Posterior cingulate gyrus (tissue), 11 donors: ENCODE measurements around the gene LTBR.
"Not testable (repeated sequence)": the region's sequence is repeated elsewhere in the genome, so short reads cannot be mapped to it uniquely, and the experiment has no call there.

Experiments
- DNase-seq, 10 donors: peaks; one replicate each; pipeline versions ENCODE4 v3.0.0 to v3.0.0-alpha.2; 2020 to 2021; ENCODE audit warnings: mixed read lengths in 3 of 10
- intact Hi-C: fragments of 100-400 bp; cut with DNase I; formaldehyde crosslinking; loops from one replicate; pipeline ENCODE4 v1.15.1; 2023

Gene LTBR

DNA sequence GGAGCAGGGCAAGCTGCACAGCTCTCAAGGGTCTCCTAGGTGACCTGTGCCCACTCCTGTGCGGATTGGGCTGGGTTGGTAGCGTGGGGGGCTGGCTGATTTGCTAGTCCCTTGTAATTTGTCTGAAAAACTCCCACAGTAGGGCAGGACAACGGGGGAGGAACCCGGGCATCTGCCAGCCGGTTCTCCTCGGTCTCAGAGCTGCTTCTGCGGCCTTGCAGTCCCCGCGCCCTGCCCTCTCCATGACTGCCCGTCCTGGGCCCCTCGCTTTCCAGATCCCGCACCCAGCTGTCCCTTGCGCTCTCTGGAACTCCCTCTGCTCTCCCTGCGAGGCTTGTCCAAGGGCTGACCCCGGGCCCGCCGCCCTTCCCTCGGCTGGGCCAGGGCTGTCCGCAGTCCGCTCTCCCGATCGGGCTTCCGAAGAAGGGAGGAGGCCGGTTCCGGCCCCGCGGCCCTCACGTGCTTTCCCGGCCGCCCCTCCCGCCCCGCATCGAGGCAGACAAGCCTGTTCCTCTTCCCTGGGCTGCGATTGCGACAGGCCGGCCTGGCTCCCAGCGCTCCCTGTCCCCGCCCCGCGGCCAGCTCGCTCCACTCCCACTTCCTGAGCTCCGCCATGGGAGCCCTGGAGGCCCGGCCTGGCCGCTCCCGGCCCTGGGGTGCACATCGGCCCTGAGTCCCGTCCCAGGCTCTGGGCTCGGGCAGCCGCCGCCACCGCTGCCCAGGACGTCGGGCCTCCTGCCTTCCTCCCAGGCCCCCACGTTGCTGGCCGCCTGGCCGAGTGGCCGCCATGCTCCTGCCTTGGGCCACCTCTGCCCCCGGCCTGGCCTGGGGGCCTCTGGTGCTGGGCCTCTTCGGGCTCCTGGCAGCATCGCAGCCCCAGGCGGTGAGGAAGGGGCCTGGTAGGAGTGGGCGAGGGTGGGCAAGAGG is at the start of gene LTBR:
LTBR (plus strand) TSS at position 591 of the 927 bp plus-strand sequence; CDS start at position 788, 197 bp downstream.
- intact Hi-C loops = no loop called here
- peak; percentile 51 to 96 (median 66) for DNase-seq

DNA sequence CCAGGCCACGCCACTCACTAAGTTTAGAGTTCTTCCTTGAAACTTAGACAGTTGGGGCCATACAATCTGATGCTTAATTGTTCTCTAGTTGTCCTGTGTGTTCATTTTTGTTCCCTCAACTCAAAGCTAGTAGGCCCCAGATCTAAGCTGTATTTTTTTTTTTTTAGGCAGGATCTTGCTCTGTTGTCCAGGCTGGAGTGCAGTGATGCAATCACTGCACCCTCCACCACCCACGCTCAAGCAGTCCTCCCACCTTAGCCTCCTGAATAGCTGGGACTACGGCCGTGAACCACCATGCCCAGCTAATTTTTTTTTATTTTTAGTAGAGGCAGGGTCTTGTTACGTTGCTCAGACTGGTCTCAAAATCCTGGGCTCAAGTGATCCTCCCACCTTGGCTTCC is 49.6 kb upstream of the LTBR start:
- no peak for DNase-seq
- intact Hi-C loops = loop anchor here (10.0 kb wide), 1 partner anchor 120 kb away; the partner anchor contains the start of gene TAPBPL

DNA sequence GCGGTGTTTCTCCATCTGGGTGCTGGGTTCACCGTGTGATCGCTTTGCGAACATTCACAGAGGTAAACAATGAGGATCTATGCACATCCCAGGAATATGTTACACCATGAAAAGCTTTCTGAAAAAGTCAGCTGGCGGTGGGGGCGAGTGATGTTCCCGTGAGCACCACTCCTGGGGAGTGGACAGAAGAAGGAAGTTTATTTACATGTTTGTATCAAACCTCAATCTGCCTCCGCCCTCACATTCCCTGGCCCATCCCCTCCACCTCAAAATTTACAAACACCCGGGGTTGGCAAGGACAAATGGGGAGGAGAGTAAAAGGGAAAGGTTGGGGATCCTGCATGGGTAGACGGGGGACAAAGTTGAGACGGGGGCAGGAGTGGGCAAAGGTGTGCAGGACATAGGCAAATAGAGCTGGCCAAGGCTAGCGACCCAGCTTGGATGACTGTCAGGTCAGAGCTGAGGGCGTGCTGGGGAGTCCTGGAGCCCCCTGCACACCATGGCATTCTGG is 49.0 kb upstream of the LTBR start:
- DNase-seq = no peak
- intact Hi-C loops = loop anchor here (10.0 kb wide), 1 partner anchor 120 kb away; the partner anchor contains the start of gene TAPBPL

DNA sequence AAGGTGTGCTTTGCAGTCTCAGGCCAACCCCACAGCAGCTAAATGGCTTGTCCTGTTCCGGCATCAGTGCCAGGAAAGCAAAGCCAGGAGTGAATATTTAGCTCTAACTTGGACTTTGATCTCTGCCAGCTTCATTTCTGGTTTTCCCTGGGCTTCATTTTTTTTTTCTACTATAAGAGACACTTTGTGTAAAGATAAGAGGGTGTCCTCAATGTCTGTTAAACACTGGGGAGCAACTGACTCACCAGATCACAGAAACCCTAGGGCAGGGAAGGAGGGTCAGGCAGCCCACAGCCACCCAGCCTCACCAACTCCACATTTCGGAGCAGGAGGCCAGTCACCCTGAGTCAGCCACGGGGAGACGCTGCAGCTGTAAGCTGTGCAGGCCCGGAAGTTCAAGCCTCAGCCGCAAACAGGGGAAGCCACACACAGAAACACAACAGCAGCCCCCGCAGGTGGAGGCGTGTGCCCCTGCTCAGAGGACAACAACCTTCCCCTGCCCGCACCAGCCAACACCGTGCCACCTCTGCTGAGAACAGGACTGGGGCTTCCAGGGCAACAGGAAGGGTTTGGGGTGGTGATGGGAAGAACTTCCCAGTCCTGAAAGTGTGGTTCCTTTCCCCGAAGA is 48.4 kb upstream of the LTBR start:
- peak in 2 of 10 donors; percentile 45 to 79 for DNase-seq
- intact Hi-C loops = loop anchor here (10.0 kb wide), 1 partner anchor 119 kb away; the partner anchor contains the start of gene TAPBPL

DNA sequence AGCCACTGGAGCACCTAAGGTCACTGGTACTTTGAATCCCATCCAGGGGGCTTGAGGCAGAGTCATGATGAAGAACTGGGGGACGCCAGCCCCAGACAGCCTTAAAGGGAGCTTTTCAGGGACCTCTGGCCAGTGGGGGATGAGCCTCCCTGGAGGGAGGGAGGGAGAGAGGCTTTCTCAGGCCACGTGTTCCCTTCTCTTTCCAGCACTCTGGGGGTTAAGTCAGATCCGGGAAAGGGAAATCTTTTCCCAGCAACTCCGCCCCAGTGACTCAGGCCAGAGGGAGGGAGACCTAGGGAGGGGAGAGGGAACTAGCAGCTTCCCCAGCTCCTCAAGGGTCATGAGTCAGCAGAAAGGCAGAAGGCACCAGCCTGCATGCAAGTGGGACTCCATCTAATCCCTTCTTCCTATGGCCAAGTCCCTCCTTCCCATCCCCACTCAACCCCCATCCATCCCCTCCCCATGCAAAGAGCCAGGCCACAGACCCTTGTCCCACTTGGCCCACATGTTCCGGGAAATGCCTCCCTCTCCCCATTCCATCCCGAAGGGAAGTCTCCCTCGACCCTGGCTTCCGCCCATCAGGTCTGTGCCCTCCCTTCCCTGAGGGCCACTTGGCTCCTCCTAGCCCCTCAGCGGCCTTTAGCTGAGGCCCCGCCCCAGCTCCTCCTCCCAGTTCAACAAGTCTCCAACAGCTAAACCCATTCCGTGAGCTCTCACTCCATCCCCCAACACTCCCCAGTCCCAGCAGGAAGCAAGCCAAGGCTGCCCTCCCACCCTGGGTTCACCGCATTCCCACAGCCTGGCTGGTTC is 47.7 kb upstream of the LTBR start:
- peak; percentile 20 to 94 (median 55) for DNase-seq
- intact Hi-C loops = loop anchor here (10.0 kb wide), 1 partner anchor 119 kb away; the partner anchor contains the start of gene TAPBPL

DNA sequence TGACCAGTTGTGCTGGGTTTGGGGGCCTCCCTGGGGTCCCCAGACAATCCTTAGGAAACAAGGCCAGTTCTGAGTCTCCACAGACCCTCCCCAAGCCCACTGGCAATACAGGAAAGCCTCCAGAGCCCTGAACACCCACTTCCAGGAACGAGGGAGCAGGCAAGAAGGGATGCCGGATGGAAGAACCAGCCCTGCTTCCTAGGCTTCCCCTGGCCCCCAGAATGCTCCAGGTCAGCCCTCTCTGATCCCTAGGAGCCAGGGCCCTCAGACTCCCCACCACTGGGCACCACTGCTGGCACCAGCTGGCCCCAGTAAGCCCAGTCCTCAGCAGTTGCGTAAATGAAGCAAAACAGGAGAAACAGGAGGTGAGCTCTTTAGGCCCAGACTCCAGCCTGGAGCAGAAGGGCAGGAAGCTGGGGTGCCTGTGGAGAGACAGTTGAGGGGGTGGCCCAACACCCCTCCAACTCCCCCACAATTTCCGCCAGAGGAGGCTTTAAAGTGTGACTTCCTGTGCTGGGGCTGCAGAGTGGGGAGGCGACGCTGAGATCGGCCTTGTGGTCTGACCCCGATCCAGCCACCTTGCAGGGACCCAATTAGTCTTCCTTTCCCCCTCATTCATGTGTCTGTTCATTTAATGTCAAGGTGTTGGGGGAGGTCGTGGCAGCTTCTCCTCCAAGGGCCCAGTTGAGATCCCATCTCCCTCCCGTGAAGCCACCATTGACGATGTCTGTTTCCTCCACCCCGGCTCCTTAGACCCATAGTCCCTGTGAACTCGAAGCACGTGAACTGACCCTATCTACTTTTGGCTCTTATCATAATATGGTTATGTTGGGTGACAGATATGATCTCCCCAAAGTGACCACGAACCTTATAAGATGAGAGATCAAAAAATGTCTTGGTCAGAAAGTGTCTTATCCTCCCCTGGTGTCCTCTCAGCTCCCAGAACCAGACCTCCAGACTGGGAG is 46.8 kb upstream of the LTBR start:
- DNase-seq = no peak
- intact Hi-C loops = loop anchor here (10.0 kb wide), 1 partner anchor 118 kb away; the partner anchor contains the start of gene TAPBPL

DNA sequence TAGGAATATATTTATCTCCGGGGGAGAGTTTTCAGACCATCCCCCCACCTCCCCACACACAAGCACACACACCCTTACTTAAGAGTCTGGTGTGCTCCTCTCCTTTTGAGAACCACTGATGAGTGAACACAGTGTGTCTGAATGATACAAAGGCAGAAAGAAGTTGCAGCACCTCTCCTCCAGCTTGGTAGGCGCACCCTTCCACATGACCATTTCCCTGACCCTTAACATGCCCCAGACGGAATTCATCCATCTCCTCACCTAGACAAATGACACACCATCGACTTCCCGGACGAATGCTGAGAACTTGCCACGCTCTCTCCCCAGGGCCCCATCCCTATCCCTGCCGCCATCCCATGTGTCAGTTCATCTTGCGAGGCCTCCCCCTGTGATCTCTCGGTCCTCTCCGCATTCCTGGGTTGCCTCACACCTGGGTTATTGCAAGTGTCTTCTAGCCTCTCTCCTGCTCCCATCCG is 46.0 kb upstream of the LTBR start:
- DNase-seq = no peak
- intact Hi-C loops = loop anchor here (10.0 kb wide), 1 partner anchor 117 kb away; the partner anchor contains the start of gene TAPBPL

DNA sequence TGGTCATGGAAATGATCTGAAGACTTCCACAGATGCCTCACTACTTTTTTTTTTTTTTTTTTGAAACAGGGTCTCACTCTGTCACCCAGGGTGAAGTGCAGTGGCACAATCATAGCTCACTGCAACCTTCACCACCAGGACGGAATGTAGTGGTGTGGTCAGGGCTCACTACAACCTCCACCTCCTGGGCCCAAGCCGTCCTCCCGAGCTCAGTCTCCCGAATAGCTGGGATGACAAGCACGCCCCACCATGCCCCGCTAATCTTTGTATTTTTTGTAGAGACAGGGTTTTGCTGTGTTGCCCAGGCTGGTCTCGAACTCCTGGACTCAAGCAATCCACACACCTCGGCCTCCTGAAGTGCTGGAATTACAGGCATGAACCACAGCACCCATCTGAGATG is 45.4 kb upstream of the LTBR start:
- intact Hi-C loops = loop anchor here (10.0 kb wide), 1 partner anchor 116 kb away; the partner anchor contains the start of gene TAPBPL
- not testable (repeated sequence) for DNase-seq

DNA sequence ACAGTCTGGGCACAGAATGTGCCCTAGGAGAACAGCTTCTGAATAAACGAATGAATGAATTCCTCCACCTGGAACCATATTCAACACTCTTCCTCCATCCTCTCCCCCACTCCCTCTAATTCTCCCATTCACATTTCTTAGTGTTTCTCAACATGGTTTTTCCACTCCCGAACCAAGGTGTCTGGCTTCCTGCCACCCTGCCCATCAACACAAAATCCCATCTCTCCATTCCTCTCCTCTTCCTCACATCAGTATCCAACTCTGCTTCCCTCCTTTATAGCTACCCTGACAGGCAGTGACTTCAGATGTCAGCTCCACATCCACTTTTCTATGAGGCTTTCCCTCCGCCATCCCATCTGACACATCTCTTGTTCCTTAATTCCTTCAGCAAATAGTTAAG is 45.0 kb upstream of the LTBR start:
- intact Hi-C loops = loop anchor here (10.0 kb wide), 1 partner anchor 116 kb away; the partner anchor contains the start of gene TAPBPL
- DNase-seq = no peak

DNA sequence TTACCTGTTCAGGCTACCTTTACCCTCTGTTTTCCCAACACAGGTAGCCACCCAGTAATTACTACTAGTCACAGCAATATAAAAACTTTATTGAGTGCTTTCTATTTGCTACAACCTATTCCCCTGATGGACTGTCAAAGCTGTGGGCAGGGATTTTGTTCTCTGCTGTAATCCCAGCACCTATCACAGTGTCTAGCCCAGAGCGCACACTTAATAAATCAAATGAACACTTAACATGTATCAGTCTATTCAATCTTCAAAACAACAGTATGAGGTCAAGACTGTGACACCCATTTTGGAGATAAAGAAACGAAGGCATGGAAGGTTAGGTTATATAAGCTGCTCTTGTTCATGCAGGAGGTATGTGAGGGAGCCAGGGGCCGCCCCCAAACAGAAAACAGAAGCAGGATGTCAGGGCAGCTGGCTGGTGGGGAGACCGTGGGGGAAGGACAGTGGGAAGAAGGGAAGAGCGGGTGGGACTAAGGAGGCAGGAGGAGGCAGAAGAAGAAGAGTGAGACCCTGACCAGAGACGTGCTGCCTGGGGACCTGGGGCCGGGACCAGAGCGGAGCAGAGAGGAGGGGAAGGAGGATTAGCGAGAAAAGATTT is 43.8 kb upstream of the LTBR start:
- intact Hi-C loops = no loop called here
- DNase-seq = peak in 1 of 10 donors; percentile 85

DNA sequence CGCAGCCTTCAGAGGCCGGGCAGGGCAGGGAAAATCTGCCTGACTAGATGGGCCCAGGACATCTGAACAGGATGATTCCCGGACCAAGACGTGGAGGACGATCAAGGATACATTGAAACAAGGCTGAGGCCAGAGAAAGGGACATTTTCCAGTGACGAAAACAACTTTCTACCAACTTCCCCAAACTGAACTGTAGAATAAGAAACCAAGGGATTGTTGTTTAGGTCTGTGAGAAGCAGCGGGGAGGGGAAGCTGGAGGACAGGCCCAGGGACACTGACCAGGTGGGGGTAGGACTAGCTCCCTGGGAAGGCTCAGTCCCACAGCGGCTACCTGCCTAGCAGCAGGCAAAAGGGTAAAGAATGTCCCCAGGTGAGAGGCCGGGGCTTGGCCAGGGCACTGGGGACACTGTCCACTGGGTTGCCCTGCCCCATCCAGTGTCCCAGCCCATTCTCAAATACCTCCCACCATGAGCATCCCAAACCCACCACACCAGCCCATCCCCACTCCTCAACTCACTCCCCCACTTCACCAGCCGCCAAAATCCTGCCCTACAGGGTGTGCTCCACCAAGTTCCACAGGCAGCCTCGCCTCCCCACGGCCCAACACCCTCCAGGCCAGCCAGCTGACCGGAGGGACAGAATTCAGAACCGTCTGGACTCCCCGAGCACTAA is 43.1 kb upstream of the LTBR start:
- no peak for DNase-seq
- intact Hi-C loops = no loop called here

DNA sequence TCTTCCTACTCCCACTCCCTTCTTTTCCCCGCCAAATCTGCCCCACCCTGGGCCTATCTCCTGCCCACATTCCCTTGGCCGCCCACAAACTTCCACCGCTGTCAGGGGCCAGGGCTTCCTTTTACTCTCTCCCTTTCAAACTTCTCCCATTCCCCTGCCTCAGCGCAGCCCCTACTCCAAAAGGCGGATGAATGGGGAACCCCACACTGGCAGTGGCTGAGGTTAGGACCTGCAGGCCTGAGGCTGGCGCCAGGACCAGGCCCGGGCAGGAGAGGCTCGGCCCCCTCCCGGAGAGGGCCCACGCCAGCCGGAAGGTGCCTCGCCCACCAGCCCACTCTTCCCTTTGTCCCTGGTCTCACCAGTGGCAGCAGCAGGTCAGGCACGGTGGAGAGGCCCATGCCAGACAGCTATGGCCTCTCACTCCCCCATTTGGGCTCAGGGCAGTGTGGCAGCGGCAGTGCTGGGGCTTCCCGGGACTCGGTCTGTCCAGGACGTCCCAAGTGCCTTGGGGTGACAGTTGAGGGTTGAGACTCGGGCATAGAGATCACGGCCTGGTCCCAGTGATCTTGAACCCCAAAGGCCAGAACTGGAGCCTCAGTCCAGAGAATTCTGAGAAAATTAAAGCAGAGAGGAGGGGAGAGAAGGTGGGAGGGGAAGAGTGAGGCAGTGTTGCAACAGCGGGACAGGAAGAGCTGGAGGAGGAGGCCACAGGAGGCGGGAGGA is 42.4 kb upstream of the LTBR start, which contains the start of gene TNFRSF1A:
TNFRSF1A (minus strand) TSS at position 660 of the 723 bp plus-strand sequence; CDS start at position 398, 262 bp downstream.
- intact Hi-C loops = no loop called here
- peak in 2 of 10 donors; percentile 90 for DNase-seq

DNA sequence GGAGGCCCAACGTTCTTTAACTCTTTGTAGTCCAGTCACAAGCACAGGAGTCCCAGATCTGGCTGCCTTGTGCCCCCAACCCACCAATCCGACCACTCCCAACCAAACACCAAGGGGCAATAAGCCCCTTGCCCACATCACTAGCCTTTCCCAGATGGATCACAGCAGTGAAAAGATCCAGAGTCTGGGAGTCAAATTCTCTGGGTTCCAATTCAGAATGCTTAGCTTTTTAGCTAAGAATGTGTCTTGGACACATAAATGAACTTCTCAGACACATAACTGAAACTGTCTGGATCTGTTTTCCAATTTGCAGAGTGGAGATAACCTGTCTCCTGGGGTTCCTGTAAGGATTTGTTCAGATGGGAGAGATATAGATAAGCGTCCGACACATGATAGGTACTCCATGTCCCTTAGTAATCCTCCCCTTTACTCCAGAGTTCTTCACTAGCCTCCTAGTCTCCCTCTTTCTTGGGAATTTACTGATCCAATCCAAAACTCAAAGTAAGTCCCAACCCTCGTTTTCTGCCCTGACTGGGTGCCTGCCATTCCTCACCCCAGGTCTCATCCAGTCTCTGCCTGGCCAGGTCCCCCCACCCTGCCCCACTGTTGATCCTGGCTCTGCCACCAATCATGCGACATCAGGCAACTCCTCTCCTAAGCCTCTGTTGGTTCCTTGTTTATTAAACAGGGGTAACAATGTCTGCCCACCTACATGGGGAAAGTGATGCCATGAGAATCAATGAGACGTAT is 41.6 kb upstream of the LTBR start:
- intact Hi-C loops = no loop called here
- no peak for DNase-seq

DNA sequence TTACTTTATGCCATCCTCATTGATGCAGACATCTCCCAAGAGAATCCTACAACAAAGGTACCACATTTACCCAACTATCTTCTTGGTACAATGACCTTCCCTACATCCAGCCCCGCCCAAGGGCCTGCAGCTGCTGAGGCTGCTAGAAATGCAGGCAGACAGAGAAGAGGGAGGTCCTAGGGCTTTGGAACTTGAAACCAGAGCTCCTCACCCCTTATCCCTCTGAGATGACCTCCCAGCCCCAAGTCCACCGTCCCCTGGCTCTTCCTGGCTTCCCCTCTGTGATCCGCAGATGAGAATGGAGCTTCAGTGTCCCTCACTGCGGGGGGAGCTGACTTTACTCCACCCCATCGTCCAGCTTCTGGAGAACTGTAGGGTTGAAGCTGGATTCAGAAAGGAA is 40.4 kb upstream of the LTBR start:
- intact Hi-C loops = no loop called here
- DNase-seq = no peak

DNA sequence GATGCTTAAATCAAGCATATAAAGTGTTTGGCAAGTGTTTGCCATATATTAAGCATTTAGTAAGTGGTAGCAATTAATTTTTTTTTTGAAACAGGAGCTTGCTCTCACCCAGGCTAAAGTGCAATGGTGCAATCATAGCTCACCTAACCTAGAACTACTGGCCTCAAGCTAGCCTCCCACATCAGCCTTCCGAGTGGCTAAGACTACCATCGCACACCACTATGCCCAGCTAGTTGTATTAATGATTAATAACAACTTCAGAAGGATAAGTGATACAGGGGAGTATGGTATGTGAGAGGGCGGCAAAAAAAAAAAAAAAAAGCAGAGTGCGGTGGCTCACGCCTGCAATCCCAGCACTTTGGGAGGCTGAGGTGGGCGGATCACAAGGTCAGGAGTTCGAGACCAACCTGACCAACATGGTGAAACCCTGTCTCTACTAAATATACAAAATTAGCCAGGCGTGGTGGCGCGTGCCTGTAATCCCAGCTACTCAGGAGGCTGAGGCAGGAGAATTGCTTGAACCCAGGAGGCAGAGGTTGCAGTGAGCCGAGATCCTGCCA is 39.8 kb upstream of the LTBR start:
- intact Hi-C loops, DNase-seq: not testable (repeated sequence)
